Kidney (tissue), 14 donors: ENCODE data around the gene OSM. TPM values are rescaled to one million over a fixed set of nuclear protein-coding genes. Genes with fewer than 3 reads are reported as not detected.

Source experiments
- DNase-seq, 5 donors: peaks; one replicate each; pipeline ENCODE4 v3.0.0-alpha.2; 2013 to 2020
- FAIRE-seq: peaks from 2 replicates; lab custom pipeline; 2012; peaks lifted over from hg19 to GRCh38; lab: Jason Lieb, UNC
- H3K27ac ChIP-seq, 2 donors: one replicate each; pipeline ENCODE4 v1.7.0; 2013; ENCODE audit warnings: low read depth in 2 of 2, low read length in 2 of 2, inconsistent platforms in 1 of 2
- H3K27me3 ChIP-seq: one replicate; pipeline ENCODE4 v1.7.1; 2013; ENCODE audit warnings: low read length, inconsistent platforms; ENCODE audit not compliant: control insufficient read depth, insufficient read depth
- H3K36me3 ChIP-seq, 3 donors: one replicate each; pipeline versions ENCODE4 v1.7.0 to v1.7.1; 2013; ENCODE audit warnings: low read length in 3 of 3, control low read depth in 1 of 3, inconsistent platforms in 1 of 3; ENCODE audit not compliant: insufficient read depth in 3 of 3, control insufficient read depth in 2 of 3
- H3K4me1 ChIP-seq, 3 donors: one replicate each; pipeline versions ENCODE4 v1.7.0 to v1.7.1; 2013; ENCODE audit warnings: low read length in 3 of 3, inconsistent platforms in 1 of 3, low read depth in 1 of 3; ENCODE audit not compliant: control insufficient read depth in 2 of 3, insufficient read depth in 2 of 3
- H3K4me3 ChIP-seq, 3 donors: one replicate each; pipeline versions ENCODE4 v1.7.0 to v1.8.1; 2013; ENCODE audit warnings: low read length in 3 of 3, control low read depth in 1 of 3, inconsistent platforms in 1 of 3
- H3K9ac ChIP-seq, 3 donors: one replicate each; pipeline versions ENCODE4 v1.7.0 to v1.7.1; 2013; ENCODE audit warnings: low read length in 3 of 3, control low read depth in 1 of 3, inconsistent platforms in 1 of 3
- H3K9me3 ChIP-seq, 3 donors: one replicate each; pipeline versions ENCODE4 v1.7.0 to v1.7.1; 2013; ENCODE audit warnings: low read length in 3 of 3, control low read depth in 1 of 3, inconsistent platforms in 1 of 3; ENCODE audit not compliant: control insufficient read depth in 2 of 3, insufficient read depth in 1 of 3
- intact Hi-C: fragments of 100-400 bp; cut with DNase I; formaldehyde crosslinking; loops from one replicate; pipeline ENCODE4 v1.11.1; 2022
- polyA plus RNA-seq: library from polyadenylated mRNA; stranded (reverse); fragments of 350-450 nt; fragmentation: Illumina TruSeq; extraction: RNeasy Lipid Tissue Mini Kit (QIAGEN cat#74804); gene quantifications from one replicate; pipeline ENCODE4 v1.2.3, GENCODE V29; 2014; ENCODE audit warnings: low read depth, low replicate concordance; ENCODE audit not compliant: insufficient read depth
- total RNA-seq: library from RNA; stranded (reverse); fragmentation: NEBNext Ultra II Directional; extraction: Animal tissue kit (Norgen Biotek cat#: 25700); gene quantifications from one replicate; pipeline ENCODE4 v1.2.1, GENCODE V29; 2021
- TF ChIP-seq, protein P1 (sequence below): IDR thresholded peaks from 3 replicates; pipeline ENCODE4 v1.5.1; 2012; ENCODE audit warnings: mild to moderate bottlenecking, moderate library complexity, borderline replicate concordance; ENCODE audit not compliant: insufficient read depth; ENCODE audit errors: extremely low read depth
- donor health status: control.
- donor health status: control.
- donor health status: control.
- donor health status: control.
- donor health status: control.
- donor health status: DM: yes; HTN: yes; CAD: no.
- donor health status: Normal renal cell carcinoma (clear cell type).

Gene OSM
- total and polyA plus RNA-seq, 2 donors from 2014 or later, result 0.56 to 1.2 TPM

DNA sequence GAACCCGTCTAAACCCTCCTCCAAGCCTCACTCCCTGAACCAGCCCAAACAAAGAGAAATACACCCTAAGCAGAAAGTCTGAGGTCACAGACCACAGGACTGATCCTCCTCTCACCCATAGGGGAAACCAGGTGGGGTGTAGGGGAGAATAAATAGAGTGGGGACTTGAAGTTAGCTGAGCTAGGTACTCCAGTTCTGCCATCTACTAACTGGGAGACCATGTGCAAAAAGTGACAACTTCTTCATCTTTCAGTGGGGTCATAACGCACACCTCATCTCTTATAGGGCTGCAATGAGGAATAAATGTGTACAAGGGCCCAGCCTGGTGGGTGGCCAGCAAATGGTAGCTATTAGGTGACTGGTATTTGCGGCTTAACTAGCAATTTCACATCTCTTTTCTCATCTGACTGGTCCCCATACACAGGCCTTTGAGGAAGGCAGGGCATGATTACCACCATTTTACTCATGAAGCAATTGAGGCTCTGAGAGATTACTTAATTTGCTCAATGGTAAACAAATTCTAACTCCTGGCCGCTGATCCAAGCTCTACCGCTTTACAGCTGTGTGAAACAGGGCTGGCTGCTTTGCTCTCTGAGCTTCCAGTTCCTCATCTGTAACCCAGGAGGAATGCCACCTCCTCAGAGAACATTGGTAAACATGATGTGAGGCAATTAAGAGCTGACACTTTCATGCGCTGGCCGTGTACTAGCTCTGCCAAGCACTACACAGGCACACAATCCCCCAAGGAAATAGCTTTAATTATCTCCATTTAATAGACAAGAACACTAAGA, 43.5 kb upstream of the OSM start:
- Histone ChIP-seq H3K36me3 (no peaks in the 10 kb centered on the region), H3K4me1 (peaks cover 8 to 83% (median 65%) of the 10 kb centered on the region in 3 donors), H3K9ac (peak overlapping the region in 1 of 3 donors; percentile 69), H3K9me3 (no peaks in the 10 kb centered on the region), H3K4me3 (peak overlapping the region in 1 of 3 donors; percentile 26), H3K27me3 (no peaks in the 10 kb centered on the region), H3K27ac (peak overlapping the region; percentile 84 to 85)
- DNase-seq, result peak in 1 of 5 donors; percentile 60
- intact Hi-C loops, result no loop called here
- no peak for FAIRE-seq
- TF ChIP-seq, protein P1, sequence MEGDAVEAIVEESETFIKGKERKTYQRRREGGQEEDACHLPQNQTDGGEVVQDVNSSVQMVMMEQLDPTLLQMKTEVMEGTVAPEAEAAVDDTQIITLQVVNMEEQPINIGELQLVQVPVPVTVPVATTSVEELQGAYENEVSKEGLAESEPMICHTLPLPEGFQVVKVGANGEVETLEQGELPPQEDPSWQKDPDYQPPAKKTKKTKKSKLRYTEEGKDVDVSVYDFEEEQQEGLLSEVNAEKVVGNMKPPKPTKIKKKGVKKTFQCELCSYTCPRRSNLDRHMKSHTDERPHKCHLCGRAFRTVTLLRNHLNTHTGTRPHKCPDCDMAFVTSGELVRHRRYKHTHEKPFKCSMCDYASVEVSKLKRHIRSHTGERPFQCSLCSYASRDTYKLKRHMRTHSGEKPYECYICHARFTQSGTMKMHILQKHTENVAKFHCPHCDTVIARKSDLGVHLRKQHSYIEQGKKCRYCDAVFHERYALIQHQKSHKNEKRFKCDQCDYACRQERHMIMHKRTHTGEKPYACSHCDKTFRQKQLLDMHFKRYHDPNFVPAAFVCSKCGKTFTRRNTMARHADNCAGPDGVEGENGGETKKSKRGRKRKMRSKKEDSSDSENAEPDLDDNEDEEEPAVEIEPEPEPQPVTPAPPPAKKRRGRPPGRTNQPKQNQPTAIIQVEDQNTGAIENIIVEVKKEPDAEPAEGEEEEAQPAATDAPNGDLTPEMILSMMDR, result no peak

DNA sequence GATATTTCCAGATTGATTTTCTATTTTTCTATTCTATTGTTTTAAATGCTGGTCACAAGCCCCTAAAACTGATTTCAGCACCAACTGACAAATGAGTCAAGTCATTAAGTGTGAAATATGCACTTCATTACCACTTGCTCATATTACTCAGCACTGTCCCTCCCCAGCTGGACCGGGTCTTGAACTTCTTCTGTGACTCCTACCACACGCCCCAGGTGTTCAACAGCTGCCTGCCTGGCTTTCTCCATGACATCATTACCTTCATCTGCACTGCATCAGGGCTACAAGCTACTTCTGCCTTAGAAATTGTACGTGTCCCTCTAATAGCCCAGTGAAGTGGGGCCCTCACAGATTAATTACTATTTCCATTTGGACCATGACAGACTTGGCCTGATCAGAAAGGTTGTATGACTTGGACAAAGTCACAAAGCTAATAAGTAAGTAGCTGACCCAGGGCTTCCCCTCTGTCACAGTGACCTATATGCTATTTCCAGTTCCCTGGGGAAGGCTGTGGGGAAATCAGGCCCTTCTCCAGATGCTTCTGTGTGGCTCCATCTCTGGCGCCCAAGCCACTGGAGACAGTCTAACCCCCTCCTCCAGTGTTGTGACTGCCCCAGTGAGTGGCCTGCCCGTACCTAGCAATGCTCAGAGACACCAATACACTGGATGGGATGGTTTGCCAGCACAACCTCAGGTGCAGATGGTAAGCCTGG, 42.0 kb upstream of the OSM start:
- Histone ChIP-seq H3K9me3 (no peaks in the 10 kb centered on the region), H3K27me3 (no peaks in the 10 kb centered on the region), H3K27ac (peak overlapping the region; percentile 84 to 85), H3K9ac (peak overlapping the region in 1 of 3 donors; percentile 32), H3K4me1 (peaks cover 8 to 90% (median 77%) of the 10 kb centered on the region in 3 donors), H3K36me3 (peaks cover 0 to 6% (median 4%) of the 10 kb centered on the region in 3 donors), H3K4me3 (no peak overlapping the region)
- TF ChIP-seq, protein P1, result no peak
- intact Hi-C loops, result no loop called here
- no peak for FAIRE-seq
- peak in 4 of 5 donors; percentile 57 to 69 (median 62) for DNase-seq

DNA sequence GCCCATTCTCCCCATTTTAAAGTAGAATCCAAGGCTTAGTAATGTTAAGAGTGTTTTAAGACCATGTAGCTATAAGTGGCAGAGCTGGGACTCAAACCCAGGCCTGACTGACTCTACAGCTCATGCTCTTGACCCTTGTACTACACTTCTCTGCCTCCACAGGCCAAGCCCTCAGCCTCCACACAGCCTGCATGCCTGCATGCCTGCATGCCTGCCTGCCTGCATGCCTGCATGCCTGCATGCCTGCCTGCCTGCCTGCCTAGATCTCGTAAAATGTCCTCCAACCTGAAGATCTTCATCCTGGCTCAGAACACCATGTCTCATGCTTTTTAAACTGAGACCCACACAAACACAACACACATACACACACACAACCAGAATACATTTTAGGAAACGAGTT, 41.4 kb upstream of the OSM start:
- Histone ChIP-seq H3K27ac (peak overlapping the region in 1 of 2 donors; percentile 84), H3K9me3 (no peaks in the 10 kb centered on the region), H3K4me3 (no peak overlapping the region), H3K36me3 (peaks cover 0 to 11% (median 10%) of the 10 kb centered on the region in 3 donors), H3K4me1 (peaks cover 8 to 94% (median 82%) of the 10 kb centered on the region in 3 donors), H3K9ac (no peak overlapping the region), H3K27me3 (no peaks in the 10 kb centered on the region)
- TF ChIP-seq, protein P1, result no peak
- FAIRE-seq, result no peak
- intact Hi-C loops, result no loop called here
- DNase-seq, result peak in 1 of 5 donors; percentile 39
